ENCODE data around the gene SLC39A7.

- TF ChIP-seq CTCF (conservative IDR thresholded peaks at IDR 0.05; ENCODE audit: low read length) (no peak), EZH2phosphoT487 (IDR thresholded peaks at IDR 0.05; ENCODE audit: borderline replicate concordance) (no peak)
These were observed 43.7 kb upstream of the SLC39A7 start for GRCh38 chr6:33156964-33157363.

Measured in Loucy (cell line).